Stomach smooth muscle (tissue), 2 donors: ENCODE measurements around the gene TTC28.

Source experiments
- H3K27ac ChIP-seq: one replicate; pipeline ENCODE4 v1.7.0; 2013; ENCODE audit warnings: mild to moderate bottlenecking, low read length, inconsistent platforms
- H3K27me3 ChIP-seq, 2 donors: one replicate each; pipeline ENCODE4 v1.7.0; 2013; ENCODE audit warnings: low read length in 2 of 2; ENCODE audit not compliant: insufficient read depth in 2 of 2, control insufficient read depth in 1 of 2
- H3K36me3 ChIP-seq, 2 donors: one replicate each; pipeline ENCODE4 v1.7.0; 2013; ENCODE audit warnings: low read length in 2 of 2; ENCODE audit not compliant: control insufficient read depth in 2 of 2, insufficient read depth in 2 of 2
- H3K4me1 ChIP-seq: one replicate; pipeline ENCODE4 v1.7.0; 2013; ENCODE audit warnings: low read length; ENCODE audit not compliant: control insufficient read depth, insufficient read depth
- H3K4me3 ChIP-seq, 2 donors: one replicate each; pipeline ENCODE4 v1.7.0; 2013; ENCODE audit warnings: low read length in 2 of 2
- H3K9ac ChIP-seq, 2 donors: one replicate each; pipeline ENCODE4 v1.7.0; 2013; ENCODE audit warnings: low read length in 2 of 2, mild to moderate bottlenecking in 1 of 2
- H3K9me3 ChIP-seq, 2 donors: one replicate each; pipeline ENCODE4 v1.7.0; 2013; ENCODE audit warnings: low read length in 2 of 2; ENCODE audit not compliant: control insufficient read depth in 2 of 2
- donor health status: healthy.
- donor health status: Pancreatic carcinoma.

The TTC28 gene

DNA sequence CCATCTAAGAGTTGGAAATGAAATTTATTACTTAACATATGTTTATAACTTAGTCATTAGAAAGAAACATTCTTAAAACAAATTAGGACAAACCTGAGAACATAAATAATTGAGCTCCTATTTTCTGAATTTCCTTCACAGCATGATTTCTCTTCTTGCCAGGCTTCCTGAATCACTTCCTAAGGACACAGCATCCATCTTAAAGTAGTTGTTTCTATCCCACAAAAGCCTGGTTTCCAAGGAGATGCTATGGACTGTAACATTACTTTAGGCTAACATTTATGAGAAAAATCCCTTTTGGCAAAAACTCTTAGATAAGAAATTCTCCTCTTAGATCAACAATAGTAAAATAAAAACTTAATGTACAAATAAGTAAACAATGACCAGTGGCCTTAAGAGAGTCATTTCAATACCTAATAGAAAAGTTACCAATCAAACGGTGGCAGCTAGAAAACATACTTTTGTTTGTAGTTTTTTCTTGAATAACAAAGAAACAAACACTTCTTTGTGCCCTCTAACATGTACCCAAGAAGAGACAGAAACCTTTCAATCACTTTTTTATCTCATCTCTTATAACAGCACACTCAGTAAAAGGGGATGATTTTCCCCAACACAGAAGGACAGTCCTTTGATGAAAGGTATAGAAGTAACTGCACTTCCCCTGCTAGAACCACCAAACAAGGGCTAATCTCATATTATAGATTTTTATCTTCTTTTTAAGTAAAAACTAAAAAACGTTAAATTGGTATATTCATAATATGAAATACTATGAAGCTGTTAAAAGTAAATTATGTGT is 74.5 kb downstream of the TTC28 start:
- H3K4me1 ChIP-seq = peaks cover 4% of the 10 kb centered on the region
- H3K27ac ChIP-seq = no peak overlapping the region
- no peak overlapping the region for H3K4me3 ChIP-seq
- H3K9ac ChIP-seq = no peak overlapping the region
- no peaks in the 10 kb centered on the region for H3K36me3 ChIP-seq
- no peaks in the 10 kb centered on the region for H3K27me3 ChIP-seq
- H3K9me3 ChIP-seq = no peaks in the 10 kb centered on the region

DNA sequence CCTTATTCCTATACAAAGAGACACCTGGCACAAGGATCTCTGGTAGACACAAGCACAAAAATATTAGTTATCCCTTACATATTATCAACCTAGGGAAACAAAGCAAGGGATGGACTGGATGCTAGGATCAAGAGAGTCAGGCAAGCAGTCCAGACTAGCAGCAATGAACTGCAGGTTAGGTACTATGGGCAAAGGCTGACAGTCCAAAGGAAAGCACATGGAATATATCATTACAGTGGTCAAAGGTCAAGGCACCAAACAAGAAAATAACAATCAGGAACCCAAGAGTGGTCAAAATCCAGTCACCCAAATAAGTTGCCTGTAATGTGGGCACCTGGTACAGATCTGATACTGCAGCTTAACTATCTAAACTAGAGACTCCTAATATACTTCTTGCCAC is 77.7 kb downstream of the TTC28 start:
- Histone ChIP-seq H3K4me3 (no peak overlapping the region), H3K4me1 (no peaks in the 10 kb centered on the region), H3K9me3 (no peaks in the 10 kb centered on the region), H3K9ac (no peak overlapping the region), H3K27me3 (no peaks in the 10 kb centered on the region), H3K36me3 (no peaks in the 10 kb centered on the region), H3K27ac (no peak overlapping the region)

DNA sequence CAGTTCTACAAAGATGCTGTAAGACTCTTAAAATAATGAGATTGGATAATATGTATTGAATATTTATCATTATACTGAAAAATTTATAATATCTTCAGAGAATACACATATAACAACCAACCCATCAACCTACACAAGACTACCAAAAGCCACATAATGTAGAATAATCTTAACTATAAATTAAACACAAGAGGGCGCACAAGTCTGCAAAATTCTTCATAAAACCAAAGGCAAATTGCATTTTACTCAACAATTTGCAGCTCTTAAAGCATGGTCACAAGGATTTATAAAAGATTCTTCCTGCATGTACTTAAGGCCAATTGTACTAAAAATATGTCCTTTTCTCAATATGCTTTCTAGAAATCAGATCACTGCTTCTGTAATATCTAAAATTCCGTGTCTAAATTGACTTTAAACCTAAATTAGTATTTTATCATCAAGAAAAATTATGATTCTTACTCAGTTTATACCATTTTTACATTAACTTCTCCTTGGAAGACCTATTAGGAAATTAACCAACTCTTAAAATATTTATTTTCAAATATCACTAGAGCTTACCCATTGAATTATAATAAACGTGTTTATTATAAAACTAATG is 79.0 kb downstream of the TTC28 start:
- Histone ChIP-seq H3K9me3 (no peaks in the 10 kb centered on the region), H3K9ac (no peak overlapping the region), H3K4me1 (no peaks in the 10 kb centered on the region), H3K36me3 (no peaks in the 10 kb centered on the region), H3K27me3 (no peaks in the 10 kb centered on the region), H3K4me3 (no peak overlapping the region), H3K27ac (no peak overlapping the region)

DNA sequence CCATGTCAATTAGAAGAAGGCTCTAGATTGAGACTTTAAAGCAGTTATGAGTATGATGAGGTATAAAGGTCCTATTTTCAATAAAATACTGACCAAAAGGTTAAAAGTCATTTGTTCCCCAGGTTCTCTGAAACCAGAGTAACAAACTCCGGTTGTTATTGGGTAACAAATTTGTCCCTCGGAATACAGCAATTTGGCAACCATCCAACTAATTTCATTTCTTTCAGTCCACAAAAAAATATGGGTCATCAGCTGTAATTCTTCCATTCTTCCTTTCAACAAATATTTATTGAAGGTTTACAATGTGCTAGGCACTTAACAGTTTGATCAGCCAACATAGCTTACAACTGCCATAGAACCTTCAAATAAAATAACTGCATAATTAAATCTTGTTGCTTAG is 79.9 kb downstream of the TTC28 start:
- no peaks in the 10 kb centered on the region for H3K36me3 ChIP-seq
- no peak overlapping the region for H3K4me3 ChIP-seq
- H3K9ac ChIP-seq = no peak overlapping the region
- H3K9me3 ChIP-seq = no peaks in the 10 kb centered on the region
- H3K27me3 ChIP-seq = no peaks in the 10 kb centered on the region
- no peaks in the 10 kb centered on the region for H3K4me1 ChIP-seq
- no peak overlapping the region for H3K27ac ChIP-seq

DNA sequence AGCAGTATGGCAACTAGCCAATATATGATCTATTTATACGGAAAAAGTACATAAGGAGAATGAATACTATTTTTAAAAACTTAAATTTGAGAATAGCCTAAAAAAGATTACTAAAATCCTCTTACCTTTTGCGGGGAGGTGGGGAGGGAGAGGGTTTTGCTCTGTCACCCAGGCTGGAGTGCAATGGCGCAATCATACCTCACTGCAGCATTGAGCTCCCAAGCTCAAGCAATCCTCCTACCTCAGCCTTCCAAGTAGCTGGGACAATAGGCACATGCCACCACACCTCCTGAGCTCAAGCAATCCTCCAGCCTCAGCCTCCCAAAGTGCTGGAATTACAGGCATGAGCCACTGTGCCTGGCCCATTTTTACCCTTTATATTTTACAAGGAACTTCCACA is 82.0 kb downstream of the TTC28 start:
- Histone ChIP-seq H3K9me3 (no peaks in the 10 kb centered on the region), H3K9ac (no peak overlapping the region), H3K4me1 (no peaks in the 10 kb centered on the region), H3K36me3 (no peaks in the 10 kb centered on the region), H3K27ac (no peak overlapping the region), H3K27me3 (no peaks in the 10 kb centered on the region), H3K4me3 (no peak overlapping the region)

DNA sequence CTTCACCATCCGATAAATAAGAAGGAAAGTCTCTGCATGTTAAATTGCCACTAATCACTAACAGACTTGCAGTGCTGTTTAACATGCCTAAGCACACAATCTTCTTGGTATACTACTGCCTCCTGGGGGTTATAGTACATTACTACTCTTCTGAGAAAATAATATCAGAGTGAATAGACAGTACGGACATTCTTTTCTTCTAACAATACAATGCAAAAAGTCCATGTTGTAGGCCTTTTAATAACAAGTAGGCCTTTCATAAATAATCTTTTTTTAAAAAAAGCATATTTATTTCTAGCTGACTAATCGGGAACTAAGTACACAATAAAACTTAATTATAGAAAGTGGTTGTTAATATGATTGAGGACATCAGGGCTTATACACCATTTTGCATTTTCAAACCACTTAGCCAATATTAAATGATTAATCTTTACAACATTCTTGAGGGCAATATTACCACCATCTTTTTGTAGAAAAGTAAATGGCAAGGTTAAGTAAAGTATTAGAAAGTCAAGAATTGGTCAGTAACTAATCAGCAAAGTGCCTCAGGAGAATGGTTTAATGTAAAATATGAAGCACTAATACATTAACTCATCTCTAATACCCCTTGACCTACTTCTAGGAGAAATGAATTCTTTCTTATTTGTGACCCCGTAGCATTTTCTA is 84.7 kb downstream of the TTC28 start:
- Histone ChIP-seq H3K4me1 (no peaks in the 10 kb centered on the region), H3K27me3 (no peaks in the 10 kb centered on the region), H3K4me3 (no peak overlapping the region), H3K9me3 (no peaks in the 10 kb centered on the region), H3K27ac (no peak overlapping the region), H3K36me3 (no peaks in the 10 kb centered on the region), H3K9ac (no peak overlapping the region)

DNA sequence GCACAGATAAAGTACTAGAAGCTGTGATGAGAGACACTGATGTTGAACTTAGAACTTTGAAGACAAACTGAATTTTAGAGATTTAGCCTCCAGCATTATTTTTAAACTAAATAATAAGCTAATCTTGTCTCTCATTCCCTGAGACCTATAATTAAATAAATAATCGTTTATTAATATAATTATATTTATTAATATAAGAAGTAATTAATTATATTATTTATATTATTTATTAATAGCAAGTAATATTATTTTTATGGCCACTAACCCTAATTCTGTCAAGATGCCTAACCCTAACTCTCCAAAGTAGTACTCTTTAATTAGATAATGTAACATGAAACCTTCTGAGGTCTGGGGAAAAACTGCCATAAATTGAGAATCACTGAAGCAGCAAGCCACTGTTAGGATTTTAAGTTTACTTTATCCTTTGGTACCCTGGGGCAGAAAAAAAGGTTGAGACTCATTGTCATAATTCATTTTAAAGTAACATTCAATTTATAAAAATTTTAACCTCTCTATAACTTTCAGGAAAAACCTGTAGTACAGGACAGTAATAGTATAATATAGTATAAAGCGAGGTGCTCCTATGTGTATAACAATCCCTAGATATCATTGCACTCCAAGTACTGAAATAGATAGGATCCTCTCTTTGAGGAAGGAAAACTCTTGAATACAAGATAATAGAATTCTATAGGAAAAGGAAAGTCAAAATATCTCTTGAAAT is 85.4 kb downstream of the TTC28 start:
- Histone ChIP-seq H3K9ac (no peak overlapping the region), H3K27ac (no peak overlapping the region)

DNA sequence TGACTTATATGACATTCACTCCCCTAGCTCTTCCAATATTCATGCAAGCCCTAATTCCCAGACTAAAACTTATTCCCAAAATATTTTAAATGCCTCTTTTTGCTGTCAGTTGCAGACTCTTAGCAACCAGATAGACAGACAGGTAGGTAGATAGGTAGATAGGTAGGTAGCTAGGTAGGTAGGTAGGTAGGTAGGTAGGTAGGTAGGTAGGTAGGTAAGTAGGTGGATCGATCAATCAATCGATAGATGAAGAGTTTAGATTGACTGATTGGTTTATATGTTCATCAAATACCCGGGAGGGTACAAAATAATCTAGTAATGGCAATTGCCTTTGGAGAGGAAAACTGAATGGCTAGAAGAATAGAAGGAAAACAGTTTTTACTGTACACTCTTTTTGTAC is 86.3 kb downstream of the TTC28 start:
- no peaks in the 10 kb centered on the region for H3K4me1 ChIP-seq
- no peaks in the 10 kb centered on the region for H3K36me3 ChIP-seq
- no peak overlapping the region for H3K4me3 ChIP-seq
- H3K27me3 ChIP-seq = no peaks in the 10 kb centered on the region
- no peak overlapping the region for H3K9ac ChIP-seq
- H3K27ac ChIP-seq = no peak overlapping the region
- H3K9me3 ChIP-seq = no peaks in the 10 kb centered on the region

More for the DNA sequence above, 85.4 kb downstream of the TTC28 start:
- Histone ChIP-seq H3K36me3 (no peaks in the 10 kb centered on the region), H3K27me3 (no peaks in the 10 kb centered on the region), H3K4me3 (no peak overlapping the region), H3K9me3 (no peaks in the 10 kb centered on the region), H3K4me1 (no peaks in the 10 kb centered on the region)

DNA sequence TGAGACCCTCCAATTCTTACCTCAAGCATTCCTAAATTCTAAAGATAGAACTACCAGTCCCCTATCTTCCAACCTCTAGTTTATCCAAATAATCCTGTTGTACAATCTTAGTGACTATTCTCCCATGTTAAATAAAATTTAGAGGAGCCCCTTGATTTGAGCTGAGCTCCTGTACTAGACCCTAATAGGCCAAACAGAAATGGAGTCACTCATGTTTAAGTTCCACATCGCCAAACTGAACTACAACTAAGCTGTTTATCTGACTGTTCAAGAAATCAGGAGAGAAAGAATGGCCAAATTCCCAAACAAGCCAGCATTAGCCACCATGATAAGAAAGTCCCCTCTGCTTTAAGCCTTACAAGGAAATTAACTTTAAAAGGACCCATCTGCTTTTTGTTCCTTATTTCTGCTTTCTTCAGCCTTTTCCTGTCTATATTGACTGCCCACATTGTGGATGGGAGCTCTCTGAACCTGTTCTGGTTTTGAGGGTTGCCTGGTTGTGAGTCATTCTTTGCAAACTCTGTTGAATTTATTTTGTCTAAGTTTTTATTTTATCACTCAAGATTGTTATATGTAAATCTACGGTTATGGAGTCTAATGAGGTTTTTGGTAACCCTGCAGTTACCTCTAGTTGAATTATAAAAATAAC is 90.4 kb downstream of the TTC28 start:
- H3K9me3 ChIP-seq = no peaks in the 10 kb centered on the region
- H3K9ac ChIP-seq = no peak overlapping the region
- H3K27ac ChIP-seq = no peak overlapping the region
- H3K4me1 ChIP-seq = no peaks in the 10 kb centered on the region
- no peak overlapping the region for H3K4me3 ChIP-seq
- no peaks in the 10 kb centered on the region for H3K27me3 ChIP-seq
- no peaks in the 10 kb centered on the region for H3K36me3 ChIP-seq

DNA sequence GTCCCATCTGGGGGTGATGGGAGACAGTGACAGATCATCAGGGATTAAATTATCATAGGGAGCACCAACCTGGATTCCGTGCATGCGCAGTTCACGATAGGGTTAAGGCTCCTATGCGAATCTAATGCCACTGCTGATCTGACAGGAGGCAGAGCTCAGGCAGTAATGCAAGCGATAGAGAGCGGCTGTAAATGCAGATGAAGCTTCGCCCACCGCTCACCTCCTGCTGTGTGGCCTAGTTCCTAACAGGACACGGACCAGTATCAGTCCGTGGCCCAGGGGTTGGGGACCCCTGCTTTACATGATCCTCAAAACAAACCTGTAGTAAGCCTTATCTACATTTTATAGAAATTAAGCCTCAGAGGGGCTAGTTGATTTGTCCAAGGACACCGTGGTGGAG is 94.3 kb downstream of the TTC28 start:
- no peaks in the 10 kb centered on the region for H3K9me3 ChIP-seq
- no peaks in the 10 kb centered on the region for H3K4me1 ChIP-seq
- H3K9ac ChIP-seq = no peak overlapping the region
- H3K36me3 ChIP-seq = no peaks in the 10 kb centered on the region
- no peak overlapping the region for H3K27ac ChIP-seq
- H3K4me3 ChIP-seq = no peak overlapping the region
- H3K27me3 ChIP-seq = no peaks in the 10 kb centered on the region
